GM12878 (cell line): ENCODE results near the gene UBE2E1. TPM values are rescaled to one million over a fixed set of nuclear protein-coding genes. Genes with fewer than 3 reads are reported as not detected.

Source experiments
- ATF3 ChIP-seq: IDR thresholded peaks from 2 replicates; pipeline ENCODE4 v1.6.1; 2011; ENCODE audit warnings: low read depth, mild to moderate bottlenecking, low read length, moderate library complexity, borderline replicate concordance; ENCODE audit errors: extremely low read depth
- BHLHE40 ChIP-seq, 2 experiments: fragments of 450-650 bp in 1 of 2; IDR thresholded peaks; 2 replicates each; pipeline ENCODE4 v1.6.1; 2011 to 2017; ENCODE audit warnings: low read depth in 2 of 2, borderline replicate concordance in 1 of 2, improper control_type of control experiment in 1 of 2, low read length in 1 of 2, mild to moderate bottlenecking in 1 of 2
- BRCA1 ChIP-seq: IDR thresholded peaks from 2 replicates; pipeline ENCODE4 v1.6.1; 2011; ENCODE audit warnings: low read depth, low read length, improper control_type of control experiment
- CBX3 ChIP-seq: fragments of 200-600 bp; sonication (generic); IDR thresholded peaks from 2 replicates; pipeline ENCODE4 v1.6.1; 2016; ENCODE audit warnings: low read depth, borderline replicate concordance
- CBX5 ChIP-seq: sonication (generic); IDR thresholded peaks from 2 replicates; pipeline ENCODE4 v1.6.1; 2016; ENCODE audit warnings: low read depth, moderate library complexity, mild to moderate bottlenecking, inconsistent platforms
- CREB1 ChIP-seq: IDR thresholded peaks from 2 replicates; pipeline ENCODE4 v1.6.1; 2012; ENCODE audit warnings: low read depth, mild to moderate bottlenecking, inconsistent platforms
- DPF2 ChIP-seq: fragments of 450-650 bp; IDR thresholded peaks from 2 replicates; pipeline ENCODE4 v1.6.1; 2017; ENCODE audit warnings: mild to moderate bottlenecking
- IRF3 ChIP-seq: fragments of 450-650 bp; IDR thresholded peaks from 2 replicates; pipeline ENCODE4 v1.6.1; 2014; ENCODE audit warnings: mild to moderate bottlenecking
- IRF4 ChIP-seq: IDR thresholded peaks from 2 replicates; pipeline ENCODE4 v1.6.1; 2011; ENCODE audit warnings: low read depth, low read length
- JUNB ChIP-seq: IDR thresholded peaks from 2 replicates; pipeline ENCODE4 v1.6.1; 2016; ENCODE audit warnings: antibody characterized with exemption, mild to moderate bottlenecking
- KAT2A ChIP-seq: conservative IDR thresholded peaks from 2 replicates; pipeline ENCODE4 v1.6.1; 2011; ENCODE audit warnings: low read depth, low read length; ENCODE audit not compliant: control insufficient read depth
- LARP7 ChIP-seq: fragments of 450-650 bp; IDR thresholded peaks from 2 replicates; pipeline ENCODE4 v1.6.1; 2017; ENCODE audit warnings: mild to moderate bottlenecking
- MEF2B ChIP-seq: fragments of 450-650 bp; IDR thresholded peaks from 2 replicates; pipeline ENCODE4 v1.6.1; 2018; ENCODE audit warnings: mild to moderate bottlenecking, moderate library complexity; ENCODE audit not compliant: partially characterized antibody, poor library complexity, severe bottlenecking
- MTA3 ChIP-seq: IDR thresholded peaks from 2 replicates; pipeline ENCODE4 v1.6.1; 2012; ENCODE audit warnings: low read length, inconsistent platforms, borderline replicate concordance
- NR2C1 ChIP-seq: fragments of 450-650 bp; IDR thresholded peaks from 2 replicates; pipeline ENCODE4 v1.6.1; 2017; ENCODE audit warnings: antibody characterized with exemption, mild to moderate bottlenecking, moderate library complexity
- PAX5 ChIP-seq: IDR thresholded peaks from 2 replicates; pipeline ENCODE4 v1.6.1; 2011; ENCODE audit warnings: low read depth, low read length, borderline replicate concordance
- POLR2AphosphoS2 ChIP-seq: IDR thresholded peaks from 2 replicates; pipeline ENCODE4 v1.6.1; 2011; ENCODE audit warnings: low read depth, mild to moderate bottlenecking, low read length, improper control_type of control experiment, moderate library complexity
- RAD51 ChIP-seq: fragments of 450-650 bp; IDR thresholded peaks from 2 replicates; pipeline ENCODE4 v1.6.1; 2016; ENCODE audit warnings: moderate library complexity, mild to moderate bottlenecking, inconsistent platforms
- RB1 ChIP-seq: fragments of 450-650 bp; formaldehyde crosslinking; IDR thresholded peaks from 2 replicates; pipeline ENCODE4 v1.6.1; 2017; ENCODE audit warnings: mild to moderate bottlenecking, borderline replicate concordance
- RBBP5 ChIP-seq: fragments of 200-600 bp; sonication (generic); conservative IDR thresholded peaks from 2 replicates; pipeline ENCODE4 v1.6.1; 2016
- SMARCA5 ChIP-seq: fragments of 450-650 bp; IDR thresholded peaks from 2 replicates; pipeline ENCODE4 v1.6.1; 2017; ENCODE audit warnings: mild to moderate bottlenecking
- SP1 ChIP-seq: IDR thresholded peaks from one replicate; pipeline ENCODE4 v1.6.1; 2011; ENCODE audit warnings: low read depth, low read length
- WRNIP1 ChIP-seq: IDR thresholded peaks from 2 replicates; pipeline ENCODE4 v1.6.1; 2011; ENCODE audit warnings: low read depth, low read length, improper control_type of control experiment, borderline replicate concordance
- polyA plus RNA-seq, 11 experiments: library from polyadenylated mRNA; depleted of rRNA in 4 of 11; unstranded in 6 of 11; stranded (reverse) in 5 of 11; fragments of >200 nt; fragmentation: Nextera tagmentation in 4 of 11; fragmentation: Illumina TruSeq in 1 of 11; extraction: Ambion mirVana in 4 of 11; extraction: Trizol in 1 of 11; gene quantifications; 1 replicate in 1 of 11; 2 replicates in 10 of 11; pipeline versions ENCODE4 v1.2.1 to v1.2.3, GENCODE V29; 2011 to 2016; ENCODE audit warnings: inconsistent platforms in 2 of 11, missing spikeins in 2 of 11, low read depth in 1 of 11
- total RNA-seq, 4 experiments: library from RNA; depleted of rRNA in 3 of 4; stranded (reverse); fragments of >200 nt in 3 of 4; fragmentation: Illumina TruSeq in 1 of 4; extraction: Trizol in 1 of 4; gene quantifications; 2 replicates each; pipeline versions ENCODE4 v1.2.1 to v1.2.3, GENCODE V29; 2013 to 2021
- TF ChIP-seq, protein P1 (sequence below): IDR thresholded peaks from 2 replicates; pipeline ENCODE4 v1.6.1; 2012; ENCODE audit warnings: low read depth, low read length, improper control_type of control experiment
- TF ChIP-seq, protein P2 (sequence below): fragments of 150-350 bp; IDR thresholded peaks from 2 replicates; pipeline ENCODE4 v1.6.1; 2016; ENCODE audit warnings: low read depth, low read length
- TF ChIP-seq, protein P3 (sequence below): IDR thresholded peaks from 2 replicates; pipeline ENCODE4 v1.6.1; 2012; ENCODE audit warnings: low read depth, low read length, improper control_type of control experiment

UBE2E1 gene
- total and polyA plus RNA-seq, 10 of the 15 experiments (the other 5 are each of a cell fraction or from before 2014, with no cell fraction given): 18.7 to 425 (median 147) TPM

DNA sequence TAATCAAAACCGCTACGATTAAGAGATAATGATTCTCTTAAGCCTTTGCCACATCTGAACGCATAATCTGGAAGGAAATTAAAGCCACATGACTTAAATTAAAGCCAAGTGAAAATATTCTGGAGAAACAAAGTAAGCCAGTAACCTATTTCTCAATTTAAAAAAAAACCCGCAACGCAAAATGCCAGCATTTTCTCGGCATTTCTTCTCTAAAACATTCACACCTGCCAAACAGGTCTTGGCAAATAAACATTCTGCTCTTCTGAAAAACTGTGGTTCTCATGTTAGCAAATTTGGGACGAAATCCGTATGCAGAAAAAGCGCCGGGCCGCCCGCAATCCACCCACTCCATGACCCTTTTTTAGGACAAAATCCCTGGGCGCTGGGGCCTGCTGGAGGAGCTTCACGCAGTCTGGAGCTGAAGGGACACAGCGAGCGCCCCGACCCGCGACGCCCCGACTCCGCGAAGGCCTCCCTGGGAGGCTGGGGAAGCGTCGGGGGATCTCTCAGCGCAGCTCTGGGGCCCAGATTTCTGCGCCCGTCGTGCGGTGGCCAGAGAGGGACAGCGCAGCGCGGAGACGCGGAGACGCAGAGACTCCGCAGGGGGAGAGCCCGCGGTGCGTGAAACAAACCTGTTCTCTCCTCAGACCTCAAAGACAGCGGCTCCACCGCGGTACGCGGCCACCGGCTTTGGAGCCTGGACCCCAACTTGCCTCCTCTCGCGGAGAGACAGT lies 110.6 kb downstream of the UBE2E1 start (continued):
- no peak for TF ChIP-seq IRF3
- TF ChIP-seq, protein P1, sequence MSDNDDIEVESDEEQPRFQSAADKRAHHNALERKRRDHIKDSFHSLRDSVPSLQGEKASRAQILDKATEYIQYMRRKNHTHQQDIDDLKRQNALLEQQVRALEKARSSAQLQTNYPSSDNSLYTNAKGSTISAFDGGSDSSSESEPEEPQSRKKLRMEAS: no peak
- TF ChIP-seq BRCA1: peak; percentile 40; the same call in 1 of the 2 replicates
- TF ChIP-seq ATF3: no peak
- TF ChIP-seq IRF4: no peak
- TF ChIP-seq KAT2A: no peak
- TF ChIP-seq SMARCA5: peak; percentile 12; the same call in 1 of the 2 replicates
- no peak for TF ChIP-seq NR2C1
- no peak for TF ChIP-seq RB1
- TF ChIP-seq LARP7: peak; percentile 31
- TF ChIP-seq SP1: no peak
- TF ChIP-seq JUNB: no peak
- TF ChIP-seq CBX3: no peak
- TF ChIP-seq PAX5: no peak
- TF ChIP-seq, protein P2, sequence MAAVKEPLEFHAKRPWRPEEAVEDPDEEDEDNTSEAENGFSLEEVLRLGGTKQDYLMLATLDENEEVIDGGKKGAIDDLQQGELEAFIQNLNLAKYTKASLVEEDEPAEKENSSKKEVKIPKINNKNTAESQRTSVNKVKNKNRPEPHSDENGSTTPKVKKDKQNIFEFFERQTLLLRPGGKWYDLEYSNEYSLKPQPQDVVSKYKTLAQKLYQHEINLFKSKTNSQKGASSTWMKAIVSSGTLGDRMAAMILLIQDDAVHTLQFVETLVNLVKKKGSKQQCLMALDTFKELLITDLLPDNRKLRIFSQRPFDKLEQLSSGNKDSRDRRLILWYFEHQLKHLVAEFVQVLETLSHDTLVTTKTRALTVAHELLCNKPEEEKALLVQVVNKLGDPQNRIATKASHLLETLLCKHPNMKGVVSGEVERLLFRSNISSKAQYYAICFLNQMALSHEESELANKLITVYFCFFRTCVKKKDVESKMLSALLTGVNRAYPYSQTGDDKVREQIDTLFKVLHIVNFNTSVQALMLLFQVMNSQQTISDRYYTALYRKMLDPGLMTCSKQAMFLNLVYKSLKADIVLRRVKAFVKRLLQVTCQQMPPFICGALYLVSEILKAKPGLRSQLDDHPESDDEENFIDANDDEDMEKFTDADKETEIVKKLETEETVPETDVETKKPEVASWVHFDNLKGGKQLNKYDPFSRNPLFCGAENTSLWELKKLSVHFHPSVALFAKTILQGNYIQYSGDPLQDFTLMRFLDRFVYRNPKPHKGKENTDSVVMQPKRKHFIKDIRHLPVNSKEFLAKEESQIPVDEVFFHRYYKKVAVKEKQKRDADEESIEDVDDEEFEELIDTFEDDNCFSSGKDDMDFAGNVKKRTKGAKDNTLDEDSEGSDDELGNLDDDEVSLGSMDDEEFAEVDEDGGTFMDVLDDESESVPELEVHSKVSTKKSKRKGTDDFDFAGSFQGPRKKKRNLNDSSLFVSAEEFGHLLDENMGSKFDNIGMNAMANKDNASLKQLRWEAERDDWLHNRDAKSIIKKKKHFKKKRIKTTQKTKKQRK: no peak
- TF ChIP-seq MEF2B: no peak
- TF ChIP-seq POLR2AphosphoS2: no peak
- TF ChIP-seq BHLHE40 (IDR thresholded peaks at IDR 0.05; ENCODE audit: borderline replicate concordance in 1 of 2, low read depth in 2 of 2, low read length in 1 of 2): 0 out of 4 replicates have a peak, but pooled peaks of 1 of the 2 experiments have one; percentile 52
- TF ChIP-seq, protein P3, sequence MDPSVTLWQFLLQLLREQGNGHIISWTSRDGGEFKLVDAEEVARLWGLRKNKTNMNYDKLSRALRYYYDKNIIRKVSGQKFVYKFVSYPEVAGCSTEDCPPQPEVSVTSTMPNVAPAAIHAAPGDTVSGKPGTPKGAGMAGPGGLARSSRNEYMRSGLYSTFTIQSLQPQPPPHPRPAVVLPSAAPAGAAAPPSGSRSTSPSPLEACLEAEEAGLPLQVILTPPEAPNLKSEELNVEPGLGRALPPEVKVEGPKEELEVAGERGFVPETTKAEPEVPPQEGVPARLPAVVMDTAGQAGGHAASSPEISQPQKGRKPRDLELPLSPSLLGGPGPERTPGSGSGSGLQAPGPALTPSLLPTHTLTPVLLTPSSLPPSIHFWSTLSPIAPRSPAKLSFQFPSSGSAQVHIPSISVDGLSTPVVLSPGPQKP: no peak
- no peak for TF ChIP-seq WRNIP1
- no peak for TF ChIP-seq RAD51
- no peak for TF ChIP-seq CREB1
- TF ChIP-seq DPF2: peak; percentile 56
- no peak; the same call in none of the 2 replicates for TF ChIP-seq CBX5
- TF ChIP-seq RBBP5: no peak
- no peak for TF ChIP-seq MTA3
